HEK293 (cell line): ENCODE data around the gene KIRREL3.

Experiments
- CTCF ChIA-PET: fragments of 350-600 bp; formaldehyde crosslinking; extraction: SDS; loops from one replicate; lab custom pipeline; 2021; ENCODE audit warnings: antibody characterized with exemption; lab: Yijun Ruan, JAX
- POLR2A ChIA-PET: fragments of 300-600 bp; formaldehyde crosslinking; extraction: SDS; loops from one replicate; lab custom pipeline; 2020; ENCODE audit warnings: antibody characterized with exemption, inconsistent platforms; lab: Yijun Ruan, JAX
- H3K27ac ChIP-seq: fragments of 200-500 bp; sonication (Bioruptor generic); 2 replicates; pipeline ENCODE4 v1.5.1; 2014; ENCODE audit warnings: low read depth, low read length, control low read depth, inconsistent platforms; ENCODE audit errors: extremely low read depth
- H3K36me3 ChIP-seq, 2 experiments: fragments of 200-500 bp in 1 of 2; sonication (Bioruptor generic) in 1 of 2; 1 replicate in 1 of 2; 2 replicates in 1 of 2; pipeline ENCODE4 v1.5.1; 2014 to 2017; ENCODE audit warnings: inconsistent platforms in 2 of 2, low read length in 2 of 2; ENCODE audit not compliant: control insufficient read depth in 2 of 2, insufficient read depth in 1 of 2
- H3K4me1 ChIP-seq: fragments of 200-500 bp; sonication (Bioruptor generic); 2 replicates; pipeline ENCODE4 v1.5.1; 2014; ENCODE audit warnings: mild to moderate bottlenecking, low read length, inconsistent platforms; ENCODE audit not compliant: control insufficient read depth, insufficient read depth
- H3K4me3 ChIP-seq: 2 replicates; pipeline ENCODE4 v1.5.1; 2011; ENCODE audit warnings: low read depth, mild to moderate bottlenecking, control low read depth, low read length, moderate library complexity
- H3K9me3 ChIP-seq: fragments of 200-500 bp; sonication (Bioruptor generic); 2 replicates; pipeline ENCODE4 v1.5.1; 2014; ENCODE audit warnings: low read depth, low read length, inconsistent platforms; ENCODE audit not compliant: control insufficient read depth, insufficient read depth
- HOXC10 ChIP-seq: sonication (generic); formaldehyde crosslinking; IDR thresholded peaks from 2 replicates; pipeline ENCODE4 v1.8.1; 2023; ENCODE audit warnings: mild to moderate bottlenecking, missing genetic modification reagents
- SETDB1 ChIP-seq: IDR thresholded peaks from one replicate; pipeline ENCODE4 v1.6.1; 2017; ENCODE audit warnings: mild to moderate bottlenecking, low read length, moderate library complexity, mixed read lengths; ENCODE audit not compliant: insufficient read length
- ZNF121 ChIP-seq: fragments of 450-650 bp; formaldehyde crosslinking; IDR thresholded peaks from 2 replicates; pipeline ENCODE4 v1.5.1; 2016; ENCODE audit warnings: missing biosample characterization, missing genetic modification characterization
- ZNF146 ChIP-seq: fragments of 450-650 bp; formaldehyde crosslinking; IDR thresholded peaks from 2 replicates; pipeline ENCODE4 v1.5.1; 2016; ENCODE audit warnings: missing biosample characterization, missing genetic modification characterization
- ZNF2 ChIP-seq: fragments of 450-650 bp; formaldehyde crosslinking; IDR thresholded peaks from 2 replicates; pipeline ENCODE4 v1.5.1; 2016; ENCODE audit warnings: missing biosample characterization, missing genetic modification characterization
- ZNF274 ChIP-seq, 2 experiments: fragments of 200-500 bp in 1 of 2; fragments of 450-650 bp in 1 of 2; sonication (Bioruptor generic) in 1 of 2; formaldehyde crosslinking in 1 of 2; IDR thresholded peaks; 2 replicates each; pipeline versions ENCODE4 v1.5.1 to v1.6.1; 2014 to 2016; ENCODE audit warnings: borderline replicate concordance in 1 of 2, inconsistent platforms in 1 of 2, low read length in 1 of 2, missing biosample characterization in 1 of 2, missing genetic modification characterization in 1 of 2
- ZNF391 ChIP-seq: fragments of 450-650 bp; formaldehyde crosslinking; IDR thresholded peaks from 2 replicates; pipeline ENCODE4 v1.5.1; 2016; ENCODE audit warnings: low read depth, missing biosample characterization, missing genetic modification characterization, borderline replicate concordance
- ZNF521 ChIP-seq: fragments of 450-650 bp; formaldehyde crosslinking; IDR thresholded peaks from 2 replicates; pipeline ENCODE4 v1.5.1; 2017; ENCODE audit warnings: missing biosample characterization, mild to moderate bottlenecking, missing genetic modification characterization
- ZNF544 ChIP-seq: fragments of 450-650 bp; formaldehyde crosslinking; IDR thresholded peaks from 2 replicates; pipeline ENCODE4 v1.5.0; 2017; ENCODE audit warnings: missing biosample characterization, missing genetic modification characterization
- ZNF561 ChIP-seq: fragments of 450-650 bp; IDR thresholded peaks from 2 replicates; pipeline ENCODE4 v1.5.1; 2018; ENCODE audit warnings: missing biosample characterization, missing genetic modification characterization, borderline replicate concordance
- ZNF596 ChIP-seq: fragments of 450-650 bp; IDR thresholded peaks from 2 replicates; pipeline ENCODE4 v1.5.0; 2018; ENCODE audit warnings: missing biosample characterization, mild to moderate bottlenecking, missing genetic modification characterization, moderate library complexity
- ZNF707 ChIP-seq: fragments of 450-650 bp; formaldehyde crosslinking; IDR thresholded peaks from 2 replicates; pipeline ENCODE4 v1.5.1; 2016; ENCODE audit warnings: missing biosample characterization, missing genetic modification characterization
- ZNF791 ChIP-seq: fragments of 450-650 bp; formaldehyde crosslinking; IDR thresholded peaks from 2 replicates; pipeline ENCODE4 v1.5.1; 2016; ENCODE audit warnings: missing biosample characterization, missing genetic modification characterization
- ZSCAN30 ChIP-seq: fragments of 450-650 bp; IDR thresholded peaks from 2 replicates; pipeline ENCODE4 v1.5.1; 2018; ENCODE audit warnings: missing biosample characterization, mild to moderate bottlenecking, missing genetic modification characterization, moderate library complexity
- TF ChIP-seq, protein P1 (sequence below): fragments of 450-650 bp; formaldehyde crosslinking; IDR thresholded peaks from 2 replicates; pipeline ENCODE4 v1.5.1; 2017; ENCODE audit warnings: missing biosample characterization, mild to moderate bottlenecking, missing genetic modification characterization, moderate library complexity
- TF ChIP-seq, protein P2 (sequence below): fragments of 450-650 bp; formaldehyde crosslinking; IDR thresholded peaks from 2 replicates; pipeline ENCODE4 v1.5.1; 2016; ENCODE audit warnings: missing biosample characterization, missing genetic modification characterization
- TF ChIP-seq, protein P3 (sequence below): sonication (generic); formaldehyde crosslinking; IDR thresholded peaks from 2 replicates; pipeline ENCODE4 v1.8.1; 2022; ENCODE audit warnings: mild to moderate bottlenecking, moderate library complexity, missing genetic modification reagents
- TF ChIP-seq, protein P4 (sequence below): fragments of 450-650 bp; formaldehyde crosslinking; IDR thresholded peaks from 2 replicates; pipeline ENCODE4 v1.5.1; 2016; ENCODE audit warnings: missing biosample characterization, missing genetic modification characterization
- TF ChIP-seq, protein P5 (sequence below): fragments of 450-650 bp; formaldehyde crosslinking; IDR thresholded peaks from 2 replicates; pipeline ENCODE4 v1.5.1; 2016; ENCODE audit warnings: missing biosample characterization, missing genetic modification characterization
- TF ChIP-seq, protein P6 (sequence below): fragments of 450-650 bp; formaldehyde crosslinking; conservative IDR thresholded peaks from 2 replicates; pipeline ENCODE4 v1.5.1; 2016; ENCODE audit warnings: low read depth, missing biosample characterization, missing genetic modification characterization

The KIRREL3 gene

DNA sequence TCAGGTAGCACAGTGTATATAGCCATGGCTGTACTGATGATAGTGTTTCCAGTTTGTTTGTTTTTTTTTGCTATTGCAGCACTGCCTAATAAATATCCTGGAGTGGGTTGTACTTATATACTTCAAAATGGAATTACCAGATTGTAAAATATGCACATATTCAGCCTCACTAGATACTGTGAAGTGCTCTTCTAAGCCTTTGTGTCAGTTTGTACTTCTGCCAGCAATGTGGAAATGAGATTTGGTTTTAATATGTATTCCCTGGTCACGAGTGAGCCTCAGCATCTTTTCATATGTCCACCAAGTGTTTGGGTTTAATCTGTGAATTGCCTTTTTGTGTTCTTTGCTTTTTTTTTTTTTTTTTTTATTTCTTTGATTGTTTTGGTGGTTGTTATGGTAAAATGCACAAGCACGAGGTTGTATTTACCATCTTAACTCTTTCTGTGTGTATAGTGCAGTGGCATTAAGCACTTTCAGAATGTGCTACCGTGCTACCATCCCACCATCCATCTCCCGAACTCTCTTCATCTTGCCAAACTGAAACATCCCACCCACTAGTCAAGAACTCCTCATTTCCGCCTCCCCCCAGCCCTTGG is 610.2 kb downstream of the KIRREL3 start:
- ChIA-PET POLR2A (no interaction called here), CTCF (no interaction called here)
- no peak overlapping the region for H3K27ac ChIP-seq
- no peaks in the 10 kb centered on the region for H3K36me3 ChIP-seq
- no peaks in the 10 kb centered on the region for H3K4me1 ChIP-seq
- TF ChIP-seq ZNF596 (tag by site-specific recombination) (no peak), HOXC10 (CRISPR knock-in tag) (no peak), SETDB1 (no peak), ZNF521 (tag by site-specific recombination) (no peak), ZNF561 (tag by site-specific recombination) (no peak), ZNF274 (IDR thresholded peaks at IDR 0.05; ENCODE audit: low read length) (no peak), ZNF274 (tag by site-specific recombination; IDR thresholded peaks at IDR 0.05; ENCODE audit: borderline replicate concordance) (no peak), ZNF2 (tag by site-specific recombination) (no peak), ZNF791 (tag by site-specific recombination) (no peak), ZSCAN30 (tag by site-specific recombination) (no peak), ZNF146 (tag by site-specific recombination) (no peak)
- TF ChIP-seq, protein P1, sequence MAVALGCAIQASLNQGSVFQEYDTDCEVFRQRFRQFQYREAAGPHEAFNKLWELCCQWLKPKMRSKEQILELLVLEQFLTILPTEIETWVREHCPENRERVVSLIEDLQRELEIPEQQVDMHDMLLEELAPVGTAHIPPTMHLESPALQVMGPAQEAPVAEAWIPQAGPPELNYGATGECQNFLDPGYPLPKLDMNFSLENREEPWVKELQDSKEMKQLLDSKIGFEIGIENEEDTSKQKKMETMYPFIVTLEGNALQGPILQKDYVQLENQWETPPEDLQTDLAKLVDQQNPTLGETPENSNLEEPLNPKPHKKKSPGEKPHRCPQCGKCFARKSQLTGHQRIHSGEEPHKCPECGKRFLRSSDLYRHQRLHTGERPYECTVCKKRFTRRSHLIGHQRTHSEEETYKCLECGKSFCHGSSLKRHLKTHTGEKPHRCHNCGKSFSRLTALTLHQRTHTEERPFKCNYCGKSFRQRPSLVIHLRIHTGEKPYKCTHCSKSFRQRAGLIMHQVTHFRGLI (tag by site-specific recombination): no peak
- TF ChIP-seq, protein P2, sequence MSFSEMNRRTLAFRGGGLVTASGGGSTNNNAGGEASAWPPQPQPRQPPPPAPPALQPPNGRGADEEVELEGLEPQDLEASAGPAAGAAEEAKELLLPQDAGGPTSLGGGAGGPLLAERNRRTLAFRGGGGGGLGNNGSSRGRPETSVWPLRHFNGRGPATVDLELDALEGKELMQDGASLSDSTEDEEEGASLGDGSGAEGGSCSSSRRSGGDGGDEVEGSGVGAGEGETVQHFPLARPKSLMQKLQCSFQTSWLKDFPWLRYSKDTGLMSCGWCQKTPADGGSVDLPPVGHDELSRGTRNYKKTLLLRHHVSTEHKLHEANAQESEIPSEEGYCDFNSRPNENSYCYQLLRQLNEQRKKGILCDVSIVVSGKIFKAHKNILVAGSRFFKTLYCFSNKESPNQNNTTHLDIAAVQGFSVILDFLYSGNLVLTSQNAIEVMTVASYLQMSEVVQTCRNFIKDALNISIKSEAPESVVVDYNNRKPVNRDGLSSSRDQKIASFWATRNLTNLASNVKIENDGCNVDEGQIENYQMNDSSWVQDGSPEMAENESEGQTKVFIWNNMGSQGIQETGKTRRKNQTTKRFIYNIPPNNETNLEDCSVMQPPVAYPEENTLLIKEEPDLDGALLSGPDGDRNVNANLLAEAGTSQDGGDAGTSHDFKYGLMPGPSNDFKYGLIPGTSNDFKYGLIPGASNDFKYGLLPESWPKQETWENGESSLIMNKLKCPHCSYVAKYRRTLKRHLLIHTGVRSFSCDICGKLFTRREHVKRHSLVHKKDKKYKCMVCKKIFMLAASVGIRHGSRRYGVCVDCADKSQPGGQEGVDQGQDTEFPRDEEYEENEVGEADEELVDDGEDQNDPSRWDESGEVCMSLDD: no peak
- TF ChIP-seq, protein P3, sequence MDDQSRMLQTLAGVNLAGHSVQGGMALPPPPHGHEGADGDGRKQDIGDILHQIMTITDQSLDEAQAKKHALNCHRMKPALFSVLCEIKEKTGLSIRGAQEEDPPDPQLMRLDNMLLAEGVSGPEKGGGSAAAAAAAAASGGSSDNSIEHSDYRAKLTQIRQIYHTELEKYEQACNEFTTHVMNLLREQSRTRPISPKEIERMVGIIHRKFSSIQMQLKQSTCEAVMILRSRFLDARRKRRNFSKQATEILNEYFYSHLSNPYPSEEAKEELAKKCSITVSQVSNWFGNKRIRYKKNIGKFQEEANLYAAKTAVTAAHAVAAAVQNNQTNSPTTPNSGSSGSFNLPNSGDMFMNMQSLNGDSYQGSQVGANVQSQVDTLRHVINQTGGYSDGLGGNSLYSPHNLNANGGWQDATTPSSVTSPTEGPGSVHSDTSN (CRISPR knock-in tag): no peak
- TF ChIP-seq, protein P4, sequence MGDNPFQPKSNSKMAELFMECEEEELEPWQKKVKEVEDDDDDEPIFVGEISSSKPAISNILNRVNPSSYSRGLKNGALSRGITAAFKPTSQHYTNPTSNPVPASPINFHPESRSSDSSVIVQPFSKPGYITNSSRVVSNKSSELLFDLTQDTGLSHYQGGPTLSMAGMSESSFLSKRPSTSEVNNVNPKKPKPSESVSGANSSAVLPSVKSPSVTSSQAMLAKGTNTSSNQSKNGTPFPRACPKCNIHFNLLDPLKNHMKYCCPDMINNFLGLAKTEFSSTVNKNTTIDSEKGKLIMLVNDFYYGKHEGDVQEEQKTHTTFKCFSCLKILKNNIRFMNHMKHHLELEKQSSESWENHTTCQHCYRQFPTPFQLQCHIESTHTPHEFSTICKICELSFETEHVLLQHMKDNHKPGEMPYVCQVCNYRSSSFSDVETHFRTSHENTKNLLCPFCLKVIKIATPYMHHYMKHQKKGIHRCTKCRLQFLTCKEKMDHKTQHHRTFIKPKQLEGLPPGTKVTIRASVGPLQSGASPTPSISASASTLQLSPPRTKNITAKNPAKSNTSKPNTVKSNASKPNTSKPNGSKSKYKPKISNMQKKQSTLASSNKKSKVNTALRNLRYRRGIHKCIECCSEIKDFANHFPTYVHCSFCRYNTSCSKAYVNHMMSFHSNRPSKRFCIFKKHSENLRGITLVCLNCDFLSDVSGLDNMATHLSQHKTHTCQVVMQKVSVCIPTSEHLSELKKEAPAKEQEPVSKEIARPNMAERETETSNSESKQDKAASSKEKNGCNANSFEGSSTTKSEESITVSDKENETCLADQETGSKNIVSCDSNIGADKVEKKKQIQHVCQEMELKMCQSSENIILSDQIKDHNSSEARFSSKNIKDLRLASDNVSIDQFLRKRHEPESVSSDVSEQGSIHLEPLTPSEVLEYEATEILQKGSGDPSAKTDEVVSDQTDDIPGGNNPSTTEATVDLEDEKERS (tag by site-specific recombination): no peak
- TF ChIP-seq, all 188 proteins: peak for 0
- Histone ChIP-seq H3K9me3 (no peaks in the 10 kb centered on the region), H3K4me3 (no peak overlapping the region)

DNA sequence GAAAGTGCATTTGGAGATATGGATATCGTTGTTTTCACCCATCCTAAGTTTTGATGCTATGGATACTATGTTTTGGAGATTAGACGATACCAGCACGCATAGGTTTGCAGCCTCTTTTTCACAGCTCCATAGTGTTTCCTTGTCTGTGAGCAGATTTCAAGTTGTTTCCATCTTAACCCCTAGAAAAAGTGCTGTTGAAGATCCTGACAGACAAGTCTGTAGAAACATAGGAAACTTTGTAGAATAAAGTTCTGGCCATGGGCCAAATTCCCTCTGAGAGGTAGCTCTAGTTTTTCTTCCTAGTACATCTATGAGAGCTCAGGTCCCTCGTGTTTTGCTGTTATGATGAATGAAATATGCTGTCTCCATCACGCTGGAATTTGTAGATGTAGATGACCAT is 612.7 kb downstream of the KIRREL3 start:
- Histone ChIP-seq H3K9me3 (no peaks in the 10 kb centered on the region), H3K4me3 (no peak overlapping the region), H3K36me3 (no peaks in the 10 kb centered on the region), H3K27ac (no peak overlapping the region), H3K4me1 (no peaks in the 10 kb centered on the region)
- POLR2A ChIA-PET: no interaction called here
- CTCF ChIA-PET: interaction anchor here (1.6 kb wide), 1 partner anchor 77 kb away, joined by 4 read pairs; no protein-coding TSS in a partner anchor
- TF ChIP-seq, protein P5, sequence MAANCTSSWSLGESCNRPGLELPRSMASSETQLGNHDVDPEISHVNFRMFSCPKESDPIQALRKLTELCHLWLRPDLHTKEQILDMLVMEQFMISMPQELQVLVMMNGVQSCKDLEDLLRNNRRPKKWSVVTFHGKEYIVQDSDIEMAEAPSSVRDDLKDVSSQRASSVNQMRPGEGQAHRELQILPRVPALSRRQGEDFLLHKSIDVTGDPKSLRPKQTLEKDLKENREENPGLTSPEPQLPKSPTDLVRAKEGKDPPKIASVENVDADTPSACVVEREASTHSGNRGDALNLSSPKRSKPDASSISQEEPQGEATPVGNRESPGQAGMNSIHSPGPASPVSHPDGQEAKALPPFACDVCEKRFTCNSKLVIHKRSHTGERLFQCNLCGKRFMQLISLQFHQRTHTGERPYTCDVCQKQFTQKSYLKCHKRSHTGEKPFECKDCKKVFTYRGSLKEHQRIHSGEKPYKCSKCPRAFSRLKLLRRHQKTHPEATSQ (tag by site-specific recombination): no peak
- TF ChIP-seq ZNF707: no peak
- TF ChIP-seq ZNF544: no peak
- TF ChIP-seq, protein P6, sequence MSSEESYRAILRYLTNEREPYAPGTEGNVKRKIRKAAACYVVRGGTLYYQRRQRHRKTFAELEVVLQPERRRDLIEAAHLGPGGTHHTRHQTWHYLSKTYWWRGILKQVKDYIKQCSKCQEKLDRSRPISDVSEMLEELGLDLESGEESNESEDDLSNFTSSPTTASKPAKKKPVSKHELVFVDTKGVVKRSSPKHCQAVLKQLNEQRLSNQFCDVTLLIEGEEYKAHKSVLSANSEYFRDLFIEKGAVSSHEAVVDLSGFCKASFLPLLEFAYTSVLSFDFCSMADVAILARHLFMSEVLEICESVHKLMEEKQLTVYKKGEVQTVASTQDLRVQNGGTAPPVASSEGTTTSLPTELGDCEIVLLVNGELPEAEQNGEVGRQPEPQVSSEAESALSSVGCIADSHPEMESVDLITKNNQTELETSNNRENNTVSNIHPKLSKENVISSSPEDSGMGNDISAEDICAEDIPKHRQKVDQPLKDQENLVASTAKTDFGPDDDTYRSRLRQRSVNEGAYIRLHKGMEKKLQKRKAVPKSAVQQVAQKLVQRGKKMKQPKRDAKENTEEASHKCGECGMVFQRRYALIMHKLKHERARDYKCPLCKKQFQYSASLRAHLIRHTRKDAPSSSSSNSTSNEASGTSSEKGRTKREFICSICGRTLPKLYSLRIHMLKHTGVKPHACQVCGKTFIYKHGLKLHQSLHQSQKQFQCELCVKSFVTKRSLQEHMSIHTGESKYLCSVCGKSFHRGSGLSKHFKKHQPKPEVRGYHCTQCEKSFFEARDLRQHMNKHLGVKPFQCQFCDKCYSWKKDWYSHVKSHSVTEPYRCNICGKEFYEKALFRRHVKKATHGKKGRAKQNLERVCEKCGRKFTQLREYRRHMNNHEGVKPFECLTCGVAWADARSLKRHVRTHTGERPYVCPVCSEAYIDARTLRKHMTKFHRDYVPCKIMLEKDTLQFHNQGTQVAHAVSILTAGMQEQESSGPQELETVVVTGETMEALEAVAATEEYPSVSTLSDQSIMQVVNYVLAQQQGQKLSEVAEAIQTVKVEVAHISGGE (tag by site-specific recombination): no peak
- TF ChIP-seq ZNF121: no peak
- no peak for TF ChIP-seq ZNF391 (tag by site-specific recombination)
